ENCODE data around the gene LRRN2.

LRRN2 gene

DNA sequence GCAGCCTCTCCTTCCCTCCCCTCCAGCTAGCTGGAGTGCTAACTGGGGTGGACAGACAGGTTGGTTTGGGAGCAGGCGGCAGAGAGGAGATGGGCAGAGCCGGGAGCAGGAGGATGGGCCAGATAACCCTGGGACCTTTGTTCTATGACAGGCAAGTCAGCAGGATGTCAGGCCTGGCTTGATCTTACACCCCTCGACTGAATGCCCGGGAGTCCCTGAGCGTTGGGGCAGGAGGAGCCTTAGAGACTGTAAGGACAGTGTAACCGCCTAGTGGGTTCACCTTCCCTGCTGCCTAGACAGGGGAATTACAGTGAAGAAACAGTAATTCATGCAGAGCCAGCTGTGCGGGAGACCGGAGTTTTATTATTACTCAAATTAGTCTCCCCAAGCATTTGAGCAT, 109.1 kb downstream of the LRRN2 start:
- TF ChIP-seq POLR2AphosphoS5 (IDR thresholded peaks at IDR 0.05; ENCODE audit: low read depth, low read length), result no peak
- no peak for TF ChIP-seq SIN3A (IDR thresholded peaks at IDR 0.05; ENCODE audit: borderline replicate concordance, insufficient read depth, low read length)

DNA sequence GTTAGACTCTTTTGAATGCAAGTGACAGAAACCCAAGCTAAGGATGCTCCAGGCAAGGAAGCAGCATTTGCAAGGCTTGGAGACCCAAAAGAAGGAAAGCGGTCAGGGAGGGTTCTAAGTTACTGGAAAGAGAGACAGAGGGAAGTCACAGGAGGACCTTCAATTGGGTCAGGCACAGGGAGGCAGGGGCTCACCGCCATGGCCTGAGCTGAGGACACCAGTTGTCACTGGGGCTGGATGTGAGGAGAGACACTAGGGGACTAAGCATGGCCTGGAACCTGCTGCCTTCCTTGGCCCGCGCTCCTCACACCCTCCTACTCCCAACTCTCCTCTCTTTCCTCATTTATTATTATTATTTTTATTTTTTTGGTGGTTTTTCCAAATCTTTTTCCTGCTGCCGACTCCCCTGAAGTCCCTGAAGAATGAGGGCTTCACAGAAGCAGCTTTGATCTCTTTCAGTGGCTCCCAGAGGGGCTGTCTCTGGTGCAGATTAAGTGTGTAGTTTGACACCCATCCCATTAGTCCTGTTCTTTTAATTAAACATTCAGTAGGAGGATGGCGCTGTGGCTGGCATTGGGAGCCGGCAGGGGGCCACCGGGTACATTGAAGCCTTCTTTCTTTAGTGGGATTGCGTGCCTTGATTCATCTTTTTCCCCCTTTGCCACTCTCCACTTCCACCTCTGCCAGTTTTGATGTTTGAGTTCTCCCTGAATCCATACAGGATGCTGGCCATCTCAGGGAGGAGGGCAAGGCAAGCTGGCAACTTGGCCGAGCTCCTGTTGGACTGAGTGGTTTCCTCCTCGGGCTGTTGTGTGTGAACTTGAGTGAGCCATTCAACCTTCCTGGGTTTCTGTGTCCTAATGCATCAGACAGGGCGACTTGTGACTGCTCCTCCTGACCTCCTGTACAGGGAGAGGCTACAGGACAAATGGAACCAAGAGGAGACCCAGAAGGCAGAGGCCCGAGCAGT, 110.0 kb downstream of the LRRN2 start:
- TF ChIP-seq TAF1 (IDR thresholded peaks at IDR 0.05; ENCODE audit: borderline replicate concordance, insufficient read depth, low read length), result no peak
- TF ChIP-seq SIN3A (IDR thresholded peaks at IDR 0.05; ENCODE audit: borderline replicate concordance, insufficient read depth, low read length), result no peak
- no peak for TF ChIP-seq POLR2AphosphoS5 (IDR thresholded peaks at IDR 0.05; ENCODE audit: low read depth, low read length)
- TF ChIP-seq, protein P1, sequence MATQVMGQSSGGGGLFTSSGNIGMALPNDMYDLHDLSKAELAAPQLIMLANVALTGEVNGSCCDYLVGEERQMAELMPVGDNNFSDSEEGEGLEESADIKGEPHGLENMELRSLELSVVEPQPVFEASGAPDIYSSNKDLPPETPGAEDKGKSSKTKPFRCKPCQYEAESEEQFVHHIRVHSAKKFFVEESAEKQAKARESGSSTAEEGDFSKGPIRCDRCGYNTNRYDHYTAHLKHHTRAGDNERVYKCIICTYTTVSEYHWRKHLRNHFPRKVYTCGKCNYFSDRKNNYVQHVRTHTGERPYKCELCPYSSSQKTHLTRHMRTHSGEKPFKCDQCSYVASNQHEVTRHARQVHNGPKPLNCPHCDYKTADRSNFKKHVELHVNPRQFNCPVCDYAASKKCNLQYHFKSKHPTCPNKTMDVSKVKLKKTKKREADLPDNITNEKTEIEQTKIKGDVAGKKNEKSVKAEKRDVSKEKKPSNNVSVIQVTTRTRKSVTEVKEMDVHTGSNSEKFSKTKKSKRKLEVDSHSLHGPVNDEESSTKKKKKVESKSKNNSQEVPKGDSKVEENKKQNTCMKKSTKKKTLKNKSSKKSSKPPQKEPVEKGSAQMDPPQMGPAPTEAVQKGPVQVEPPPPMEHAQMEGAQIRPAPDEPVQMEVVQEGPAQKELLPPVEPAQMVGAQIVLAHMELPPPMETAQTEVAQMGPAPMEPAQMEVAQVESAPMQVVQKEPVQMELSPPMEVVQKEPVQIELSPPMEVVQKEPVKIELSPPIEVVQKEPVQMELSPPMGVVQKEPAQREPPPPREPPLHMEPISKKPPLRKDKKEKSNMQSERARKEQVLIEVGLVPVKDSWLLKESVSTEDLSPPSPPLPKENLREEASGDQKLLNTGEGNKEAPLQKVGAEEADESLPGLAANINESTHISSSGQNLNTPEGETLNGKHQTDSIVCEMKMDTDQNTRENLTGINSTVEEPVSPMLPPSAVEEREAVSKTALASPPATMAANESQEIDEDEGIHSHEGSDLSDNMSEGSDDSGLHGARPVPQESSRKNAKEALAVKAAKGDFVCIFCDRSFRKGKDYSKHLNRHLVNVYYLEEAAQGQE (IDR thresholded peaks at IDR 0.05; ENCODE audit: insufficient read depth in 1 of 2, low read depth in 2 of 2, low read length in 2 of 2), result no peak

DNA sequence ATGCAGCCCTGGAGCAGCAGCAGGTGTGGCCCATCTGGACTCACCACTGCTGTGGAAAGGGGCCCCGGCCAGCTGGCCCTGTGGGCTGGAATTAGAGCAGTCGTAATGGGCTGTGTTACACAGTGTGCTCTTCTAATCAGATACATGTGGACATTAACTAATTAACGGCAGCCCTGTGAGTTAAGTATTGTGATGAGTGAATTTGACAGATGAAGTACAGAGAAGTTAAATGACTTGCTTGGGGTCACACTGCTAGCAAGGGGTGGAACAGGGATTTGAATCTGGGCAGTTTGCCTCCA, 110.7 kb downstream of the LRRN2 start:
- TF ChIP-seq TAF1 (IDR thresholded peaks at IDR 0.05; ENCODE audit: borderline replicate concordance, insufficient read depth, low read length) (no peak), SIN3A (IDR thresholded peaks at IDR 0.05; ENCODE audit: borderline replicate concordance, insufficient read depth, low read length) (no peak), POLR2AphosphoS5 (IDR thresholded peaks at IDR 0.05; ENCODE audit: low read depth, low read length) (no peak), FOXP2 (optimal IDR thresholded peaks at IDR 0.05; ENCODE audit: borderline replicate concordance, extremely low read depth, extremely low read length, insufficient read depth) (no peak)
- TF ChIP-seq, protein P1 (IDR thresholded peaks at IDR 0.05; ENCODE audit: insufficient read depth in 1 of 2, low read depth in 2 of 2, low read length in 2 of 2), result no peak

DNA sequence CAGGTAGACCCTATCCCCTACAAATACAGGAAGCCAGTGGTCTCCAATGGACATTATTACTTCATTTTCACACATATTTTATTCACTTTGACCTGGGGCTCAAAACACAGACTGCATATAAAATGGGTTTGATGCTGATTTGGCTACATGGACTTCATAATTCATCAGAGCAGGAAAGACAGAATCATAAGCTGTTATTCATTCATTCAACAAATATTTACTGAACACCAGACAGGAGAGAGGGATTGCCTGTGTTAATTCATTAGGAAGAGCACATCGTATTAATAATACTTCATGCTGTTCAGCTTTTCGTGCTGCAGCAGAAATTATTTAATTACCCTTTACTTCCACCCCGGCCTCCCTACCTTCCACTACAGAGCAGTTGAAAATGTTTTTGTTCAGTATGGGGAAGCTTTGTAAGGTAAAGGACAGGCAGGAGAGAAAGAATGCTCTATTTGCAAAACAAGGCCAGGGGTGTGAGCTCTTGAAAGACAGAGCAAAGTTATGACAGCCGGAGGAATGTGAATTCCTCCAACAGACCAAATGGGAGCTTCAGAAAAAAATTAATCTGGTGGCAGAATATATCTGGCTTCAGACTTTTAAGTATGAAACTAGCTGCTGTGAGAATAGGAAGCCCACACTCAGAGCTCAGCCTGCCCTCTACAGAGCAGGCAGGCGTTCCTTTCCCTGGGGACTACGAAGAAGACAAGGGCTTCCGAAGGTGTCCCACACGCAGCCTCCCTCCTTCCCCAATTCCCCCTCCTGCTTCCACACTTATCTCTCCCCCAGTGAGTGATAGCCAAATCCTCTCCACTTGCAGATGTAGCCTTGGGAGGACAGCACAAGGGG, 111.3 kb downstream of the LRRN2 start:
- TF ChIP-seq TAF1 (IDR thresholded peaks at IDR 0.05; ENCODE audit: borderline replicate concordance, insufficient read depth, low read length), result no peak
- no peak for TF ChIP-seq FOXP2 (optimal IDR thresholded peaks at IDR 0.05; ENCODE audit: borderline replicate concordance, extremely low read depth, extremely low read length, insufficient read depth)
- no peak for TF ChIP-seq POLR2AphosphoS5 (IDR thresholded peaks at IDR 0.05; ENCODE audit: low read depth, low read length)
- TF ChIP-seq, protein P1 (IDR thresholded peaks at IDR 0.05; ENCODE audit: insufficient read depth in 1 of 2, low read depth in 2 of 2, low read length in 2 of 2), result no peak
- no peak for TF ChIP-seq SIN3A (IDR thresholded peaks at IDR 0.05; ENCODE audit: borderline replicate concordance, insufficient read depth, low read length)

DNA sequence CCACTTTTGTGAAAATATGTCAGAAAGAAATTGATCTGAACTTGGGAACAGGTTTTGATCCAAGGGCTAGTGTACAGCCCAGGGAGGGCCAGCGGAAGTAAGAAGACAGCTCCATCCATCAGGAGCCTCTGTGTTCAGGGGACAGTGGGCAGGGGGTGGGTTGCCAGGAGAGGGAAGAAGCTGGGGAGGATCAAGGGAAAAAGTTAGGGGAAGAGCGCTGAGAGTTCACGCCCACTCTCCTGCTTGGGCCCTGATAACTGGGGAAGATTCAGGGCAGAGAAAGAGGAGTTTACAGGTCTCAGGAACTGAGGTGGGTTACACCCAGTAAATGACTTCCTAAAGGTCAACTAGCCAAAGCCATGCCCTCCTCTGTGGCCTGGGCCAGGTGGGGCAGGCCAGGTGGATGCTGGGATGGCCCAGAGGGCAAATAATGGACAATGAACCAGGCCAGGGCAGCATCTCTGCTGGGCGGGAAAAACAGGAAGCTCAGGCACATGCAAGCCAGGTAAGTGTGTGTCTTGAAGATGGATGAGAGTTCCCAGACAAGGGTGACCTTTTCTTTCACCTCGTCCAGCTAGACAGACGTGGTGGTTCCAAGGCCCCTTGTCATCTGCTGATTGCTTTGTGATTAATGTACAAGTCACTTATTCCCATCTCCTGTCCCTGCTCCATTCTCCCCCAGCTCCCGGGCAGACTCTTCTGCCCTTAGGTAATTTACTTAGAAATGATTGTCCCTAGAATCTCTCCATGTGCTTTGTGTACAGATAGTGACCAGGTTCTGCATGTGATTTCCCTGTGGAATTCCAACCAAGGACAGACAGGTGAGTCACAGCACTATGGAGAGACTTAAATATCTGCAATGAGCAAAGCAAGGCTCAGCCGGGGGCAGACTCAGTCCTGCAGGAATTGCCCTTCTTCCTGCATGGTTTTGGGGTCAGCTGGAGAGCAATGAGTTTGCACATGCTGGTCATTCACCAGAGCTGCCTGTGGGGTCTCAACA, 112.3 kb downstream of the LRRN2 start:
- TF ChIP-seq SIN3A (IDR thresholded peaks at IDR 0.05; ENCODE audit: borderline replicate concordance, insufficient read depth, low read length) (no peak), FOXP2 (optimal IDR thresholded peaks at IDR 0.05; ENCODE audit: borderline replicate concordance, extremely low read depth, extremely low read length, insufficient read depth) (no peak), POLR2AphosphoS5 (IDR thresholded peaks at IDR 0.05; ENCODE audit: low read depth, low read length) (no peak), TAF1 (IDR thresholded peaks at IDR 0.05; ENCODE audit: borderline replicate concordance, insufficient read depth, low read length) (no peak)
- TF ChIP-seq, protein P1 (IDR thresholded peaks at IDR 0.05; ENCODE audit: insufficient read depth in 1 of 2, low read depth in 2 of 2, low read length in 2 of 2), result no peak

All from PFSK-1 (cell line).